ENCODE data around the gene PTN.
A peak's percentile ranks its signal among the peaks of the same experiment; 100 is the strongest.

Gene PTN, protein sequence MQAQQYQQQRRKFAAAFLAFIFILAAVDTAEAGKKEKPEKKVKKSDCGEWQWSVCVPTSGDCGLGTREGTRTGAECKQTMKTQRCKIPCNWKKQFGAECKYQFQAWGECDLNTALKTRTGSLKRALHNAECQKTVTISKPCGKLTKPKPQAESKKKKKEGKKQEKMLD

DNA sequence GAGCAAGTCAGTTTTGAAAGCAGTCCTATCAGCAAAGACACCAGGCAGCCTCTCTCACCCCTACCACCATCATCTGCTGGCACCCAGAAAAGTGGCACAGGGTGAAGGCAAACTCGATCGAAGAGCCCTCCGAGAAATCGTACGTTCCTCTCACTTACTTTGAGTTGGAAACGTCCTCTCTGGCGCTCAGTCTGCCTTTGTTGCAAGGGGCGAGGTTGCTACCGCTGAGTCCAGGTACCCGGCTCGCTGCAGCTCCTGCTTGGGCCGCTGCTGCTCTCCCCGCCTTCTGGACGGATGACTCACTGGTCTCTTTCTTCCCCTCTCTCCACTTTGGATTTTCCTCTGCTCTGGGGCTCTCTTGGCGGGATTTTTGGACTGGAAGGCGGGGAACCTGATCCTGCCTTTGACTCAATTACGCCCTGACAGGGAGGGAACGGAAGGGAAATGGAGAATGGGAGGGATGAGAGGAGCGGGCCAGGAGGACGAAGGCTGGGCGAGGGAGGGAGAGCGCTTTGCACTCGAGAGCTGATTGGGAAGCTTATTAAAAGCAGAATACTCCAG, at the start of gene PTN:
TSS of gene PTN (minus strand) at position 453 of the 561 bp plus-strand sequence. CDS start 88,760 bp downstream, outside the sequence.
- DNase-seq (ENCODE audit: low spot score), result no peak

DNA sequence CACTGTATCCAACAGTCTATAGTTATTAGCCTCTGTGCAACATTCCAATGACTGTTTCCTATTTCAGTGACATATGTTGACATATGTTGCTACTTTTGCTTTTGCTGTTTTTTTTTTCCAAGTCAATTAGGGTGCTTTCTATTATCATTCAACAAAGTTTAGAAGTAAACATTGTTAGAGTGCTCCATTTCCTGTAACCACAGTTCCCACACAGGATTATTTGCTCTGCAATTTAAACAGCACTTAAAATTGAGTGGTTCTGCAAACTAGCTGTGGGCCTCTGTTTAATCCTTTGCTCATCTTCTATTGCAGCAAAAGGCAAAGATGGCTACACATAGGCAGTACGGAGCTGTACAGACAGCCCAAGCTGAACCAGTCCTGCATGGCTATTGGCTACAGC, 46.5 kb upstream of the PTN start:
- no peak for DNase-seq (ENCODE audit: low spot score)

DNA sequence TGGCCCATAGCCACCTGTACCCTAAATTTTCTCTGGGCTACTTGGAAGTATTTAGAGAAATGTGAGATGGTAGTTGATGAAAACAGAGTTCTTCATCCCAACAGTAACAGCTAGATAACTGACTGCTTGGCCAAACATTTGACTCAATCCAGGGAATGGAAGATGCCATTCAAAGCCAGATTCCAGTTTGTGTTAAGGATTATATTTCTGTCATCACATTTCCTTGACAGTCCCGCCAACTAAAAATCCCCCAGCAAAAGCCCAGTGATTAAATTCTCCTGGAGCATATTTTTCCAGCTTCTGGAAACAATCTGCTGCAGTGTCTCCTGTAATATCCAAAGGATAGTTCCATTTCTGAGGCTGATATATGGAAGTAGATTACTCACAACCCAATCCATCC, 45.4 kb upstream of the PTN start:
- DNase-seq (ENCODE audit: low spot score), result no peak

DNA sequence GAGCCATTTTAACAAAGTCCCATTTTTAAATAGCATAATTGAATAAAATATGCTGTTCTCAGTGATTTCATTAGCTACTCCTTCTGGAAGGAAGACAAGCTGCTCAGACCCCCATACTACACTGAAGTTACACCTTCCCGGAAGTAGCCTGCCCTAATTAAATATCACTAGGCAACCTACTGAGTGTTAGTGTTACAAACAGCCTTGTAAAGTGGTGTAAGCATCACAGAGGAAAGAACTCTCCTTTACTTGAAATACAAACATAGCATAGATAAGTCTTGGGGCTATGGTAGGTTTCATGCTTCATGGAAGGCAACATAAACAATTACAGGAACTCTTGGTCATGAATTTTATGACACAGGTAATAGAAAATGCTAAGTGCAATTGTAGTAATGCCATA, 43.4 kb upstream of the PTN start:
- DNase-seq (ENCODE audit: low spot score), result no peak

DNA sequence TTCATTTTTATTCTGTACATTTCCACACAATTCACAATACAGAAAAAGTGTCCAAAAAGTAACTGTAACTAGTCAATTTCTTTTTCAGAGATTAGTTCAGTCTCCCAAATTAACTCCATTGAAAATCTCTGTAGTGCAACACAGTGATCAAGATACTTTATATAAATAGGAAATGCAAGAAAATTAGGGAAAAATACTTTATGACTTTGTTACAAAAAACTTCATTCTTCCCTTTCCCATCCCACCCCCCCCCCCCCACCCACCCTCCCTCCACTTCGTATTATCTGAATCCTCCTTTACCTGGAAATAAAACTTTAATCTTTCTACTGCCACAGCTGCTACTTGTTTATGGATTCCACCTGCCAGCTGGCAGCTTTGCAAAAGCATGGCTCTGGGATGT, 37.5 kb upstream of the PTN start:
- peak; percentile 31 for DNase-seq (ENCODE audit: low spot score)

DNA sequence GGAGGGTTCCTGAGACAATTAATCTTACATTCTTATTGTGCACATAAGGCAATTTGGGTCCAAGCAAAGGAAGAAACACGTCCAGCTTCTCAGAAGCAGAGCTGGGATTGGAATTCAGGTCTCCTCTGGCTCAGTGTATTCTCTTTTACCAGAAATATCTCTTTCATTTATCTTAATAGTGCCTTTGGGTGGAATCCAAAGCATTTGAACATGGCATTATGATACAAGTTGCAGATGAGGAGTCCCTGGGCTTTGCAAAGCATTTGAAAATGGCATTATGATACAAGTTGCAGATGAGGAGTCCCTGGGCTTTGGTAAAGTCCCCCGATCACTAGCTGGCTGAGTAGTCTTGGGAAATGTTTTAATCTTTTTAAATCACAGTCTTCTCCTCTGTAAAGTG, 30.0 kb upstream of the PTN start:
- DNase-seq (ENCODE audit: low spot score), result no peak

DNA sequence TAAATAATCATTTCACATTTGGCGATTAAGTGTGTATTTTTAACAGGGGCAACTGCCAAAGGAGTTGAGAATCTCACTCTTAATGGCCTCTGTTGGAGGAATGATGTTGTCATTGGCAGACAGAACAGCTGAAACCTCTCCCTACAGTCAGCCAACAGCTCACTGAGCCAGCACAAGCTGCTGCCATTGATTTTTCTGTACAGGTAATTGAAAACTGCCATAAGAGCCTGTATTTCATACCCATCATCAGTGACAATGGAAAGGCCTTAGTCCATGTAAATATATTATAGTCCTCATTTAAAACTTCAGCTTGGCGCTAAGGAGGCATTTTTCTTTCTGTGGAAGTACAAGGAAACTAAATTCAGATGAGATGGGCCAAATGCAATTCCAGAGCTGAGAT, 28.1 kb upstream of the PTN start:
- DNase-seq (ENCODE audit: low spot score), result no peak

DNA sequence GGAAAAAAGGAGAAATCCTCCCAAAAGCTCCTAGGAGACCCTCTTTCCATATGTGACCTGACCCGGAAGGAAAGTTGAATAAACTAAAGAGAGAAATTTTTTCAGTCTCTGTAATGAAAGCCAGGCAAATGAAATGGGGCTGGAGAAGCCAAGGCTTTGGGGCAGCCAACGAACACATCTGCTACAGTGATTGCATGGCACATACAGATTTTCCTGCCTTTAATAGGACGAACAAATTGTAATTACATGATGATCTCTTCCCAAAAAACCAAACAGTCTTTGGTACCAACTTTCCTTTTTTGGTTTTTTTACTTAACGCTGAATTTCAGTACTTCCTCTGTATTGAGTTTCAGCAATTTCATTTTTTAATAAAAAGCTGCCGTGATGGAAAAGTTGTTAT, 23.5 kb upstream of the PTN start:
- no peak for DNase-seq (ENCODE audit: low spot score)

DNA sequence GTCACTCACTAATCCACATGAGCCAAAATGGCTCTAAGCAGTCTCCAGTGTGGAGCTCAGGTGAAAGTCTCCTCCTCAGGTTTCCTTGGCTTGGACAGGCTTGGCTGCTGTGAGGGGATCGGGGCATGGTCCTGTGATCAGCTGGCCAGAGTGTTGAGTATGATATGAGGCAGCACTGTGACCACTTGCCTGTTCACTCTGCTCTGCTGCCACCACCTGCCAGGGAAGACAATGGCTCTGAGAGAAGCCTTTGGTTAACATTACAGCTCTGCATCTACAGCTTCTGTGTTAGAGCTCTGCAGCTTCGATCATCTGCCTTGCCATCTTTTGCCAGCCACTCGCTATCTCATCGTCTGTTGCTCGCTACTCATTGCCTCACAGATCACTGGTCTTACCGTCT, 20.1 kb upstream of the PTN start:
- DNase-seq (ENCODE audit: low spot score), result no peak

DNA sequence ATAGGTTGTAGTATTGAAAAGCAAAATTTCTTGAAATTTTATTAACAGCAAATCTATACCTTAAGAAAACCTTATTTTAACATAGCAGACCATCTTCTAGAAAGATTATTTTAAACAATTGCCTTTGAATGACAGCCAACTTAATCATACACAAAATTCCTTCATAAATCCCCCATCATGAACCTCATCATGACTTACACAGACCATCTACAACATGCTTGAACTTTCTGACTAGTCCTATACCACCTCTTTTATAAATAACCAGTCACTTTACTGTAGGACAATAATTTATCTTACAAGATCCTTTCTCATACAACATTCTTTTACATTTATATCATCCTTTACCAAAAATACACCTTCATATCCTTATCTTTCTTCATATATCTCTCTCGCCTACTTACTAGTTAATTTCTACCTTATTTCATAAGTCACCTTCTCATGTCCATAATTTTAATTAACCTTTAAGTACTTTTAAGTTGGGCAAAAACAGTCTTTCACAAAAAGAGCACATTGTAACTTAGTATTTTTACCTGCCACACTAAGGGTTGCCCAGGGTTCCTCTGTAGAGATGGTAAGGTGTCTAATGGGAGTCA, 16.6 kb upstream of the PTN start:
- DNase-seq (ENCODE audit: low spot score), result no peak

DNA sequence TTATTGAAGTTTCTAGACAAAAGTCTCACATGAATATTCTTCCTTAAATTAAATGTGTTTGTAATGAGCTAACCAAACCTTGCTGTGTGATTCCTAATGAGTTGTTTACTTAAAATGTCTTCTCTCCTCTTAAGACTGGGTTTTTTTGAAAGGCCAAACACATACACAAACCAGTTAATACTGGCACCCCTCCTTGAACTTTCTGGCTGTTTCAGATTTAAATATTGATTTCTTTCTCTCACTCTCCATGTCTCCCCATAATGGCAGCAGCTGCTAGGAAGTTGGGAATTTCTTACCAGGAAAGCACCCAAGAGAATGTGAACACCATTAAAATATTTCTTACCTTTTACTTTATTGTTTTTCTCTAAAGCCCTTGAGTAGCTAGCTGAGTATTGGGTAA, 11.4 kb upstream of the PTN start:
- no peak for DNase-seq (ENCODE audit: low spot score)

DNA sequence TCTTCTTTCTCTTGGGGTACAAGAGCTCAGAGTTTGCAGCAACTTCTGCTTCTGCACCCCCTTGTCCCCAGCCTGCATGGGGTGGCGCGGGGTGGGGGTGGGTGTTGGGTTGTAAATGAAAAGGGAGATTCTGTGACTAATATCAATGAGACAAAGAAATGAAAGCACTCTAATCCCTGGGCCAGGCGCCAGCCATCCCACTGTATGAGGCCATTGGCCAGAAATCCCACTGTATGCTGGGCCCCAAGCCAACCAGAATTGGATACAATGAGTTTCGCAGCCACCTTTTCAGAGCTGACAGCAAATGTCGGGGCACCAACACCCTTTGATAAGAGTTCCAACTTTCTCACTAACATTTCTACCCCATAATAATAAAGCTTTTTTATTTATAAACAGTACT, 10.9 kb upstream of the PTN start:
- DNase-seq (ENCODE audit: low spot score), result no peak

DNA sequence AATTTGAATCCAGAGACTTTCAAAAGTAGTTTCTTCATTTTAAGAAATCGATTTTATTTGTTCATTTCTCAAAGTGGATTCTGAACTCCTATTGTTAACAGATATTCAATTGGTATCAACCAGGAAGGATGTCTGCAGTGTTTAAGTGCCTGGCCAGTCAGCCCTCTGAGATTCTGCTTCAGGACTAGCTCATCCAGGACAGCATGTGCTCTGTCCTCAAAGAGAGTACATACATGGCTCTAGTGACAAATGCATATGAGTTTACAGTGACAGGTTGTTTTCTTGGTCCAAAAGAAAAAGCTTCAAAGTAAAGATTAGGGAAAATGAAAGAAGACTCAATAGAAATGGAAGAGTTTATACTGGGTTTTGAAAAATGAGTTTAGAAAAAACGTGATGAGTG, 8.4 kb upstream of the PTN start:
- no peak for DNase-seq (ENCODE audit: low spot score)

DNA sequence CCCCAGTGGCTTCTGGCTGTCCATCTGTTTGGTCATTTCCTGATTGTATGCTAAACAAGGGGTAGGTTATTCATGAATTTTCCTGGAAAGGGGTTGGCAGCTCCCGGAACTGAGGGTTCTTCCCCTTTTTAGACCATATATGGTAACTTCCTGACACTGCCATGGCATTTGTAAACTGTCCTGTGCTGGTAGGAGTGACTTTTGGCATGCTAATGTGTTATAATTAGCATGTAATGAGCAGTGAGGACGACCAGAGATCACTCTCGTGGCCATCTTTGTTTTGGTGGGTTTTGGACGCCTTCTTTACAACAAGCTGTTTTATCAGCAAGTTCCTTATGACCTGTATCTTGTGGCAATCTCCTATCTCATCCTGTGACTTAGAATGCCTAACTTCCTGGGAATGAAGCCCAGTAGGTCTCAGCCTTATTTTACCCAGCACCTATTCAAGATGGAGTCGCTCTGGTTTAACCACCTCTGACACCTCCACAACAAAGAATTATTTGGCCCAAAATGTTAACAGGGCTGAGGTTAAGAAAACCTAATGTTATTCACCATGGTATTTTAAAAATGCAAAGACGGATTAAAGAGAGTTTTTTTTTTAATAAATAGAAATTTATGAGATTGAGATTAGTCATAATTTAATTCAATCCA, 2.4 kb upstream of the PTN start:
- no peak for DNase-seq (ENCODE audit: low spot score)

DNA sequence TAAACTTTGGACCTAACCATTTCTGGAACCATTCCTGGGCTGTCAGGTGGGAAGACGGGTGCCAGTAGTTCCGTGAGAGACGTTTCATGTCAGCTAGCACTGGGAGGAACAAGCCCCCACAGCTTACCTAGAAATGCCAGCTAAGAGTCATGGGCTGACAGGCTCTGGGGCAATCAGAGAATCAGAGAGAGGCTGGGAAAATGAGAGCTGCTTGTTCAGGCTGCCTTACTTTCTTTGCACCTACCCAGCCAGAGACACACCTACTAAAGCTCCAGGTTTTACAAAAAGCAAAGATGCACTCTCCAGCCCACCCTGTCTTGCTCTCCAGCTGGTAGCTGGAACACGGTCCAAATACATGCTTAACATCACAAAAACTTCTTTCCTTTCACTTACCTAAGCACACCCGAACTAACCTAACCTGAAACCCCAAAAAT, 688 bp downstream of the PTN start:
- no peak for DNase-seq (ENCODE audit: low spot score)

DNA sequence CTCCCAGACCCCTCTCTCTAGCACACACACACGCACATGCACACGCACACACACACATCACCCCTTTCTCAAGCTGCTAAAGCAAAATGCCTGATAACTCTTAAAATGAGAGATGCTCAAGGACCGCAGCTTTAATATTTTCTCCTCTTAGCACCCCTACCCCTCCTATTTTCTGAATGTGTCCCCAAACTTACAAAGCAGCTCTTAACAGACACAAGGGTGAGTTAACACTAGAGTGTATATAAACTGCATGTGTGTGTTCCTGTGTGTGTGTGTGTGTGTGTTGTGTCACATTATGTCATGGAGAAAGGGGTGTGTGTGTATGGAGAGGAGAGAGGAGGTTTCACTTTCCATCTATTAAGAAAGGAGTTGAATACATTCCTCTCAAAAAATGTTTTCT, 1.3 kb downstream of the PTN start:
- no peak for DNase-seq (ENCODE audit: low spot score)

DNA sequence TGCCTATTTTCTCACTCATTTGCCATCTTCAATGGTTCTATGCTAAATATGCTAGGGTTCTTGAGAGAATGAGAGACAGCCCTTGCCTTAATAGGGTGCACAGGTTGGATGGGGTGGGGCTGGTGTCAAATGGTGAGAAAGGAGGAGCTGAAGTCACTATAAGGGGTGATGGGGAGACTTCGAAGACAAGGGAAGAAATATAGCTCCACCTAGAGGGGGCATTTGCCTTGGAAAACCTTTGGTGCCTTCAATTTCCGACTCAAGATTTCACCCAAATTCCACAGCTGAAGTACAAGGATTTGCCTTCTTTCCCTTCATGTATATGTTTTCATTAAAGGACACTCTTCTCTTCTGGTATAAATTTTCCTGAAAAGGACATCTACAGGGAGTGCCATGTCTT, 5.6 kb downstream of the PTN start:
- DNase-seq (ENCODE audit: low spot score), result no peak

DNA sequence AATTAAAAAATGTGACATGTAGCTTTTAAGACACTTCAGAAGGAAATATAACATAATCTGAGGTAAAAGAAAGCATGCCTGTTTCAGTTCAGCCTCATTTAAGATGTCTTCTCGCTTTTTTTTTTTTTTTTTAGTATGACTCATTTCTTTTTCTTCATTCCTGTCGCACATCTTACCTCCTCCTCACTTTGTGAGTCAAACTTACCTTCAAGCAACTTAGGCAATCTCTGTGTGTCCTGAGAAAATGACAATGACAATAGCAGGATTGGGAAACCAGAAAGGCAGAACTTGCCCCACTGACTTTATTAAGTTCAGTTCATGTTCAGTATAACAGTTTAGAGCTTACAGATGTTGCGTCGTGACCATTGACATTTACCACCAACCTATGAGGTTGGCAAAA, 7.7 kb downstream of the PTN start:
- no peak for DNase-seq (ENCODE audit: low spot score)

DNA sequence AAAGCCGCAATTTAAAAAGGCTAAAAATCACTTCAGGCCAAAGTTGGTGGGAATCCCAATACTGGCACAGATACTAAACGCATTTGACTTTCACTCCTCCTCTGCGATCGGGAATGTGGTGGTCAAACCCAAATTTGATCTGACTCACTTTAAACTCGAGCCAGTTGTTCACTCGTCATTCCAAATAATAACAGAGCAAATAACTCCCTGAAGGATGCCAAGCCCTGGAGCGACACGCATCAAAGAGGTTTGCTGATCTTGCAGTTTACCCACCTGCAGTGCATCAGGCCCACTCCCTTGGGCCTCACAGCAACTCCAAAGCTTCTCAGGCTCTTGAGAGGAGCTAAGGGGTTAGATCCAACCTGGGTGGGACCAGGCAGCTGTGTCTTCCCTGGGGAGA, 12.2 kb downstream of the PTN start:
- no peak for DNase-seq (ENCODE audit: low spot score)

DNA sequence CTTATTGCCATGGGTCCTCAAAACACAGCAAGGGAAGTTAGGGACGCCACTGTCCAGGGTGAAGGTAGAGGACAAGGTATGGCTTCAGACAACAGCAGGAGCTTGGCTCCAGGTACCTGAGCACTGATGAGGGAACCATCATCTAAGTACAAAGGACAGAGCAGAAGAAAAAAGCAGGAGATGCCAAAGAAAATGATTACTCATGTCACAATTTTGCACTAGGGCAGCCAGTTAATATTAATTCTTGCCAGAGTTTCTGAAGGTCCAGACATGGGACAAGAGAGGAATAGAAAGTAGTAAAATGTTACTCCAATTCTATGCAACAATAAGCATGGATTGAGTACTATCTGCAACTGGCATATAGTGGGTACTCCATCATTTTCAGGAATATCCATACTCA, 14.1 kb downstream of the PTN start:
- DNase-seq (ENCODE audit: low spot score), result no peak

DNA sequence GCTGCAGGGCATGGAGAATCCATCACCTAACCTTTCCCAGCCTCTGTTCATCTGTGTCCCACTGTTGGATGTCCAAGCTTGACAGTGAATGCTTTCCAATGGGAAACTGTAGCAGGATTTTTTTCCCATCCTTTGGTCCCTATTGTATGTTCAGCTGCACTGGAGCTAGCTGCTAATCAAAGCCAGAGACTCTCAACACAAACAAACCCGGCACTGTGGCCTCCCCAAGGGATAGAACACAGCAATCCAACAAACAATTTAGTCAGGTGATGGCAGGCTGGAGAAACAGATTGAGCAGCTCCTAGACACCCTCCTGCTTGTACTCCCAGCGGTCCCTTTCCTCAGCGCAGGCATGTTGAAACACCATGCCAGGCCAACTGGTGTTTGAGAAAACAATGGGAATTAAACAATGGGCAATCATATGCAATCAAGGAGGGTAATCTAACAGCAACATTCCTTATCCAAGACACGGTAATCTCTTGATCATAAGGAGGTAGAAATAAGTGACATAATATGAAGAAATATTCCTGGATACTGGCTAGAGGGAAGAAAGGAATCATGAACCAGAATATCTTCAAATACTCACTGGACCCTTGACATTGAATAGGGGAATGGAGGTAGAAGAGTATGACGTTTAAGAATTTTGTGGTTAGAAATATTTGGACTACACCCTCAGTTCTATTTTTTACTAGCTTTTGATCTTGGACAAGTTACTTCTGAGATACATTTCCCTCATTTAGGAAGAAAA, 15.0 kb downstream of the PTN start:
- DNase-seq (ENCODE audit: low spot score), result peak; percentile 50

DNA sequence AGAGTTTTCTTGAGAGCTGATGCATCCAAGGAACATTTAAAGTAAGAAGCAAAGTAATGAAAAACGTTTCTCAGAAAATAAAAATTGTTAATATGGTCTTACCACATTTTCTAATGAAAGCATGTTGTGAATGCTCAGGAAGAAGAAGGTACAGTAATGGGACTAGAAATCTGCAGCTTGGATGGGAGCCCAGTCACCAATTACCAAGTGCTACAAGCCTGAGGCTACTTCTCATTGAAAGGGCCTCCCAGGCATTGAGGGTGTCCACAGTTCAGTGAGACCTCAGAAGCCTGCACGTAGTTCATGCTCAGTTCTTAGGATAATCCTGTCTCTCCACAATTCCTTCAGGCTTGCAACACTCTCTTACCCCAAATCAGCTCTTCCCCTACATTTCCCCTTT, 17.6 kb downstream of the PTN start:
- DNase-seq (ENCODE audit: low spot score), result no peak

Data from D341Med (cell line).